Stimulated activated memory B cell treated with anti-CD40 and anti-IgM and Interleukin-4, amounts not matched to agents 10 μg/mL and 1 μg/mL and 100 μg/mL, for 72 hours (primary cell): ENCODE measurements around the gene LHFPL5.
A peak's percentile ranks its signal among the peaks of the same experiment; 100 is the strongest.

Source experiments
- ATAC-seq: fragments of 150-1000 bp; cut with Tn5 transposase; 2 replicates; pipeline ENCODE4 v1.10.0; 2021
- H3K27ac Mint-ChIP-seq: one replicate; pipeline ENCODE4 v1.8.0; 2022; ENCODE audit warnings: mild to moderate bottlenecking, mixed read lengths
- H3K27me3 Mint-ChIP-seq: one replicate; pipeline ENCODE4 v1.8.0; 2022; ENCODE audit warnings: mixed read lengths
- H3K36me3 Mint-ChIP-seq: one replicate; pipeline ENCODE4 v1.8.0; 2022; ENCODE audit warnings: mixed read lengths
- H3K4me1 Mint-ChIP-seq: one replicate; pipeline ENCODE4 v1.8.0; 2022; ENCODE audit warnings: mixed read lengths
- H3K4me3 Mint-ChIP-seq: one replicate; pipeline ENCODE4 v1.8.0; 2022; ENCODE audit warnings: mild to moderate bottlenecking, moderate library complexity, mixed read lengths
- H3K9me3 Mint-ChIP-seq: one replicate; pipeline ENCODE4 v1.8.0; 2022; ENCODE audit warnings: mixed read lengths

The LHFPL5 gene

DNA sequence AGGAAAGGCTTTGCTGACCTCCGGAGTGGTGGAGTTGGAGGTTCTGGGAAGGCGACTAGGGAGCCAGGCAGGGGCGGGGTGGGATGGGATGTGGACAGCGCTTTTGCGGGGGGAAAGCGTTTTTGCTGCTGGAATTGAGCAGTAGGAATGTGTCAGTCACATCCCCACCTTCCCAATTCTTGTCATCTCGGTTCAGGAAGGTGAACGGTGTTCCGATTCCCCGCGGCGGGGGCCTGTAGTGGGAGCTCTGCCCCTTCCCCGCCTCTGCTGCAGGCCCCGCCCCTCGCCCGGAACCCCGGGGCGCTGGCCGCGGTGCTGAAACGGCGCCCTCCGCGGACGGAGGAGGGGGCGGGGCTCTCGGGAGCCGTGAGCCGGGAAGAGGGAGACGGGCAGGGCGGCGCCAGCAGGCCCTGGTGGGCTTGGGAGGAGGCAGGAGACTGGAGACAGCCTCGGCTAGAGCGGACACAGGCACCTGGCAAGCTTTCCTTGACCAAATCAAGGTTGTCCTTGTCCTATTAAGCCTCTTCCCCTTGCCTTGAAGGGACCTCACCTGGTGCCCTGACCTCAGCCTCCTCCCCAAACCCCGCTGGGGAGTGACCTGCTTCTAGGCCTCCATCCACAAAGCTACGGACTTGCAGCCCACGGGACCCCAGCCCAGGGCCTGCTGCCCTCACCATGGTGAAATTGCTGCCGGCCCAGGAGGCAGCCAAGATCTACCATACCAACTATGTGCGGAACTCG lies at the start of gene LHFPL5:
LHFPL5 (plus strand) TSS at position 357 of the 741 bp plus-strand sequence; CDS start at position 676, 319 bp downstream.
- Mint-ChIP-seq H3K9me3 (no peaks in the 10 kb centered on the region), H3K27ac (no peak within 1 kb of the TSS), H3K27me3 (peaks cover 54% of the 10 kb centered on the region), H3K4me3 (no peak within 1 kb of the TSS), H3K4me1 (peaks cover 8% of the 10 kb centered on the region), H3K36me3 (no peaks in the 10 kb centered on the region)
- no peak for ATAC-seq

- H3K4me1 Mint-ChIP-seq = peaks cover 30% of the 10 kb centered on the region
- peaks cover 51% of the 10 kb centered on the region for H3K27me3 Mint-ChIP-seq
- H3K9me3 Mint-ChIP-seq = peaks cover 10% of the 10 kb centered on the region
- no peak for ATAC-seq
- H3K4me3 Mint-ChIP-seq = no peak overlapping the region
- peaks cover 9% of the 10 kb centered on the region for H3K36me3 Mint-ChIP-seq
- no peak overlapping the region for H3K27ac Mint-ChIP-seq
Observed at GRCh38 chr6:35757456-35758123, 47.6 kb upstream of the LHFPL5 start.

DNA sequence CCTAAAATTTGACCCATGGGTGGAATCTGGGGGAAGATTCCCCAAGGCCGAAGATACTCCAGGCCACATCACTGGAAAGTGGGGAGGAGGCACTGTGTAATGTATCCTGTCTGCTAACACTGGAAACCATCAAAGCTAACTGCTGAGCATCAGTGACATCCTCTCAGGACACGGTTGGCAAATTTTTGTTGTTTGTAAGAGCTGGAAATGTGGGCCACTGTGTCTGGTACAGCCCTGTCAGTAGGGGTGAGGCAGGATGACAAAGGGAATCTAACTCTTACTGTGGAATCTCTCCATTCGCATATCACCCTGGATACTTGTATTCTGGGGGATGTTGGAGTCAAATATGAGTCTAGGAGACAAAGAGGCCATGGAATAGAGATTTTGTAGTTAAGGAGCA lies 45.7 kb upstream of the LHFPL5 start:
- no peak for ATAC-seq
- Mint-ChIP-seq H3K9me3 (peaks cover 10% of the 10 kb centered on the region), H3K36me3 (peaks cover 9% of the 10 kb centered on the region), H3K27me3 (peaks cover 68% of the 10 kb centered on the region), H3K4me1 (peaks cover 42% of the 10 kb centered on the region), H3K27ac (no peak overlapping the region), H3K4me3 (no peak overlapping the region)

- Mint-ChIP-seq H3K27me3 (peaks cover 41% of the 10 kb centered on the region), H3K36me3 (peaks cover under 1% of the 10 kb centered on the region), H3K4me1 (peaks cover 25% of the 10 kb centered on the region), H3K4me3 (no peak overlapping the region), H3K27ac (no peak overlapping the region), H3K9me3 (no peaks in the 10 kb centered on the region)
- no peak for ATAC-seq
Observed at GRCh38 chr6:35765739-35766138, 39.4 kb upstream of the LHFPL5 start.

DNA sequence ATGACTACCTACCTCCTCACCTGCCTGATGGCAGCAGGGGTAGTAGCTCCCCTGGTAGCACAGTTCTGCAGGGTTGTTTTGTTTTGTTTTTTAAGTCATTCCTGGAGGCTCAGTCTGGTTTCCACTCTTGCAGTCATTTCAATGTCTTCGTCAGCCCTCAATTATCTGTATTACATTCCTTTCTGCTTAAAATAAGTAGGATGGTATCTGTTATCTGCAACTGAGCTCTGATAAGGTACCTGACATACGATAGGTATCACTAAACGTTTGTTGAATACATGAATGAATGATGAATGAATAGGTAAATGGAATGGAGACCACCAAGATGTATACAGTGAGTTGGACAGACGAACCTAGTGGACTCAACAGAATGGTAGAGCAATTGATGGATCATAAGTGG lies 35.9 kb upstream of the LHFPL5 start:
- Mint-ChIP-seq H3K36me3 (no peaks in the 10 kb centered on the region), H3K4me3 (no peak overlapping the region), H3K27me3 (peaks cover 7% of the 10 kb centered on the region), H3K27ac (no peak overlapping the region), H3K4me1 (peaks cover 29% of the 10 kb centered on the region), H3K9me3 (no peaks in the 10 kb centered on the region)
- no peak for ATAC-seq

DNA sequence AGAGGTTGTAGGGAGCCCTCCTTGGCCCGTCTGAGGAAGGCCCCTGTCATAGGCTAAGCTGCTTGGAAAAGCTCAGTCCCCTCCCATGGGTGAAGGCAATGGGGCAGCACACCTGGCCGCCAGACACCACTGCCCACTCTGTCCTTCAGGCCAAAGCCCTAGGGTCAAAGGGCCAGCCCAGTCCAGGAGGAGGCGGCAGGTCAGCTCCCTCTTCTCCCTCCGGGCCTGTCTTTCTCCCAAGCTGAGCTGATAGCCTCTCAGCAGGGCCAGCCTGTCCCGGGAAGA lies 33.9 kb upstream of the LHFPL5 start:
- Mint-ChIP-seq H3K27me3 (no peaks in the 10 kb centered on the region), H3K27ac (peak overlapping the region; percentile 80), H3K9me3 (no peaks in the 10 kb centered on the region), H3K4me3 (no peak overlapping the region), H3K36me3 (no peaks in the 10 kb centered on the region), H3K4me1 (peaks cover 30% of the 10 kb centered on the region)
- ATAC-seq = no peak

GRCh38 chr6:35774116-35774794 lies 30.9 kb upstream of the LHFPL5 start:
- Mint-ChIP-seq H3K27me3 (peaks cover 9% of the 10 kb centered on the region), H3K4me1 (peaks cover 36% of the 10 kb centered on the region), H3K27ac (no peak overlapping the region), H3K9me3 (no peaks in the 10 kb centered on the region), H3K36me3 (no peaks in the 10 kb centered on the region), H3K4me3 (no peak overlapping the region)
- ATAC-seq = no peak

- Mint-ChIP-seq H3K27me3 (peaks cover 9% of the 10 kb centered on the region), H3K36me3 (no peaks in the 10 kb centered on the region), H3K27ac (no peak overlapping the region), H3K4me3 (no peak overlapping the region), H3K4me1 (peaks cover 33% of the 10 kb centered on the region), H3K9me3 (no peaks in the 10 kb centered on the region)
- no peak for ATAC-seq
Observed at GRCh38 chr6:35775031-35775430, 30.1 kb upstream of the LHFPL5 start.

GRCh38 chr6:35776364-35777215 lies 28.6 kb upstream of the LHFPL5 start, which contains the start of gene CLPSL2:
Gene CLPSL2, plus strand, starts transcription at chr6:35776598. Its CDS starts 21 bp downstream, at chr6:35776619.
- Mint-ChIP-seq H3K36me3 (no peaks in the 10 kb centered on the region), H3K9me3 (no peaks in the 10 kb centered on the region), H3K4me1 (peaks cover 18% of the 10 kb centered on the region), H3K27me3 (peaks cover 19% of the 10 kb centered on the region), H3K27ac (no peak within 1 kb of the TSS), H3K4me3 (peak within 1 kb of the TSS; percentile 78)
- peak; percentile 71 for ATAC-seq

DNA sequence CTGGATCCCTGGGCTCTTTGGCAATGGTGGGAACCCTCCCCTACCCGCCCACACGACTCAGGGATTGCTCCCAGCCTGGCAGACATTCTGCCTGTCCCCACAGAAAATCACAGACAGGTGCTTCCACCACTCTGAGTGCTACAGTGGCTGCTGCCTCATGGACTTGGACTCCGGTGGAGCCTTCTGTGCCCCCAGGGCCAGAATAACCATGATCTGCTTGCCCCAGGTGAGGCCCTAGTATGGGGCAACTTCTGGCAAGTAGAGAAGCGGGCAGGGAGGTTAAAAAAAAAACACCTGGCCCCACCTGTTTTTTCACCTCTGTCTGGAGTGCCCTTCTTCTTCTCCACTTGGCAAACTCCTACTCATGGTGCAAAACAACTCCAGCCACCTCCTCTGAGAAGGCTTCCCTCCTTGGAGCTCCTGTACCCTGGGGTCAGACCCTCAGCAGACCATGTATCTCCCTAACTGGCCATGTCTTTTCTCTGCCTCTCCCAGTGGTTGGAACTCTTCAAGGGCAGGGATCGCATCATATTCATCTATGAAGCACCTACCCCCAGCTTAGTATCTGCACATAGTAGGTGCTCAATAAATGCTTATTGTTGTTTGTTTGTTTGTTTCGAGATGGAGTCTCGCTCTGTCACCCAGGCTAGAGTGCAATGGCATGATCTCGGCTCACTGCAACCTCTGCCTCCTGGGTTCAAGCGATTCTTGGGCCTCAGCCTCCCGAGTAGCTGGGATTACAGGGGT lies 27.6 kb upstream of the LHFPL5 start:
- no peak overlapping the region for H3K27ac Mint-ChIP-seq
- peaks cover 28% of the 10 kb centered on the region for H3K27me3 Mint-ChIP-seq
- no peaks in the 10 kb centered on the region for H3K9me3 Mint-ChIP-seq
- ATAC-seq = no peak
- H3K4me3 Mint-ChIP-seq = peak overlapping the region; percentile 64
- H3K4me1 Mint-ChIP-seq = peaks cover 12% of the 10 kb centered on the region
- no peaks in the 10 kb centered on the region for H3K36me3 Mint-ChIP-seq

DNA sequence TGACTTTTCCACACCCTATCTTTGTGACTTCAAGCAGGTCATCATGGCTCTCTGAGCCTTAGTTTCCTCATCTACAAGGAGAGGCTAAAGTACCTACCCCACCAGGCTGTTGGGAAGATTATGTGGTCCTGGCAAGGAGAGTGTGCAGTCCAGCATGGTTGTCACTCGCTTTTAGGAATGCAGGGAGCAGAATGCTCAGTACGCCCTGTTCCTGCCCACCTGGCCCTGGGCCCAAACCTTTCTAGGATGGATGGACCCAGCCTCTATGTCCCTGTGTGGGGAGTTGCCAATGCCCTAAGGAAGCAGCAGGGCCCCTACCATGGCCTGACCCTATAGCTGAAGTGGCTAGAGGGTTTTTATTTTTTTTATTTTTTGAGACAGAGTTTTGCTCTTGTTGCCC lies 26.7 kb upstream of the LHFPL5 start:
- no peak for ATAC-seq
- Mint-ChIP-seq H3K4me1 (peaks cover 12% of the 10 kb centered on the region), H3K4me3 (no peak overlapping the region), H3K27me3 (peaks cover 34% of the 10 kb centered on the region), H3K36me3 (no peaks in the 10 kb centered on the region), H3K27ac (no peak overlapping the region), H3K9me3 (no peaks in the 10 kb centered on the region)

- no peaks in the 10 kb centered on the region for H3K36me3 Mint-ChIP-seq
- no peak within 1 kb of the TSS for H3K4me3 Mint-ChIP-seq
- no peaks in the 10 kb centered on the region for H3K9me3 Mint-ChIP-seq
- ATAC-seq = no peak
- peaks cover 9% of the 10 kb centered on the region for H3K4me1 Mint-ChIP-seq
- H3K27me3 Mint-ChIP-seq = peaks cover 52% of the 10 kb centered on the region
- H3K27ac Mint-ChIP-seq = no peak within 1 kb of the TSS
Observed at GRCh38 chr6:35780719-35781118, 24.4 kb upstream of the LHFPL5 start, which contains the start of gene CLPSL1. Gene CLPSL1, plus strand, starts transcription at chr6:35781019. Its CDS starts 92 bp downstream, at chr6:35781111.

DNA sequence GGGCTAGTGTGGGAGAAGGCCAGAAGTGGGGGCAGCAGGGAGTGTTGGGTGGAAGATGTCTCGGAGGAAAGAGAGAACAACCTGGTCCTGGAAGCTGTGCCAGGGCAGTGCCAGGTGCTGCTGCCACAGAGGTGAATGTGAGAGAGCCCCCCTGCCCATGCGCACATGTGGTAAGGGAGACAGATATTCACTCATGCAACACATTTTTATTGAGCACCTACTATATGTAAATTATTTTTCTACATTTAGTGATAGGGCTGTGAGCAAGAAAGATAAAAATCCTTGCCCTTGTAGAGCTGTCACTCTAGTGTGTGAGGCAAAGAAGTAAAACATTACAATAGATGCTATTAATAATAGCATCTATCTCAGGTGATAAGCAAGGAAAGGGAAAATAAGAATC lies 23.9 kb upstream of the LHFPL5 start:
- no peak overlapping the region for H3K27ac Mint-ChIP-seq
- H3K27me3 Mint-ChIP-seq = peaks cover 57% of the 10 kb centered on the region
- no peaks in the 10 kb centered on the region for H3K36me3 Mint-ChIP-seq
- H3K9me3 Mint-ChIP-seq = no peaks in the 10 kb centered on the region
- no peak for ATAC-seq
- H3K4me1 Mint-ChIP-seq = peaks cover 6% of the 10 kb centered on the region
- H3K4me3 Mint-ChIP-seq = no peak overlapping the region

GRCh38 chr6:35782424-35782823 lies 22.7 kb upstream of the LHFPL5 start:
- H3K4me1 Mint-ChIP-seq = no peaks in the 10 kb centered on the region
- H3K4me3 Mint-ChIP-seq = no peak overlapping the region
- peaks cover 66% of the 10 kb centered on the region for H3K27me3 Mint-ChIP-seq
- no peaks in the 10 kb centered on the region for H3K36me3 Mint-ChIP-seq
- H3K27ac Mint-ChIP-seq = no peak overlapping the region
- no peaks in the 10 kb centered on the region for H3K9me3 Mint-ChIP-seq
- no peak for ATAC-seq
